Right kidney (tissue), 1 donor: Measurements from ENCODE around the gene PPP1R14B.
A peak's percentile ranks its signal among the peaks of the same experiment; 100 is the strongest.

ENCODE experiments used
- DNase-seq: peaks from one replicate; pipeline ENCODE4 v3.0.0-alpha.2; 2016

The PPP1R14B gene

DNA sequence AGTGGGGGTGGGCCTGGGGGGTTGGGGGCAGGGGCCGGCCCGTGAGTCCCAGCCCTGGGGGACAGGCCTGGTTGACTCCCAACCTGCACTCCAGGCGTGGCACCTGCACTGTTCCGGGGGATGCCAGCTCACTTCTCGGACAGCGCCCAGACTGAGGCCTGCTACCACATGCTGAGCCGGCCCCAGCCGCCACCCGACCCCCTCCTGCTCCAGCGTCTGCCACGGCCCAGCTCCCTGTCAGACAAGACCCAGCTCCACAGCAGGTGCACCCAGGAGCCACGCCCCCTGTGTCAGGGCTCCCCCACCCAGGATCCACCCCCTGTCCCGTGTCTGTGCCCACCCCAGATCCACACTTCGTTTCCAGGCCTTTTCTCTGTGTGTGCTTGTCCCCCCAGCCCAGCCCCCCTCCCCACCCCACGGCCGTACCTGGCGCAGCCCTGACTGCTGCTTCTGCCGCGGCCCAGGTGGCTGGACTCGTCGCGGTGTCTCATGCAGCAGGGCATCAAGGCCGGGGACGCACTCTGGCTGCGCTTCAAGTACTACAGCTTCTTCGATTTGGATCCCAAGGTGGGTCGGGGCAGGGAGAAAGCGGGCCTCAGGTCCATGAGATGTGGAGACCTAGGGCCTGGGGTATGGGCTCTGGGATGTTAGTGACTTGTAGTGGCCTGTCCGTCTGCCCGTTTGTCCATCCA is 35.4 kb downstream of the PPP1R14B start:
- DNase-seq, result no peak

- no peak for DNase-seq
Measured at GRCh38 chr11:64210301-64211020, 36.3 kb downstream of the PPP1R14B start.

DNA sequence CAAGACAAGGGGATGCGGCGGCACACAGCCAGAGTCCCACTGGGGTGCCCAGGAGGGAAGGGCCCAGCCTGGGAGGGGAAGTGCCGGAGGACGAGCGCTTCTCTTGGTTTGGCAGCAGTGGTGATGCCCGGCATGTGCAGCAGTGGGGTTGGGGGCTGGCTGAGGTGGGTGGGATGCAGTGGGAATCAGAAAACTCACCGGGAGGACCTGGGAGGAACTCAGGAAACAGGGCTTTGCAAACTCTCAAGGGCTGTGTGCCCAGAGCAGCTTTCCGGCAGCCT is 37.2 kb downstream of the PPP1R14B start:
- no peak for DNase-seq

GRCh38 chr11:64208796-64209562 is 37.8 kb downstream of the PPP1R14B start:
- DNase-seq, result no peak

GRCh38 chr11:64208086-64208795 is 38.5 kb downstream of the PPP1R14B start:
- no peak for DNase-seq

- peak; percentile 53 for DNase-seq
Measured at GRCh38 chr11:64207256-64208085, 39.3 kb downstream of the PPP1R14B start.

GRCh38 chr11:64206457-64207255 is 40.1 kb downstream of the PPP1R14B start, which contains the start of gene FERMT3:
TSS of gene FERMT3 (plus strand) at chr11:64206721. CDS start at chr11:64207365, 644 bp downstream.
- no peak for DNase-seq

DNA sequence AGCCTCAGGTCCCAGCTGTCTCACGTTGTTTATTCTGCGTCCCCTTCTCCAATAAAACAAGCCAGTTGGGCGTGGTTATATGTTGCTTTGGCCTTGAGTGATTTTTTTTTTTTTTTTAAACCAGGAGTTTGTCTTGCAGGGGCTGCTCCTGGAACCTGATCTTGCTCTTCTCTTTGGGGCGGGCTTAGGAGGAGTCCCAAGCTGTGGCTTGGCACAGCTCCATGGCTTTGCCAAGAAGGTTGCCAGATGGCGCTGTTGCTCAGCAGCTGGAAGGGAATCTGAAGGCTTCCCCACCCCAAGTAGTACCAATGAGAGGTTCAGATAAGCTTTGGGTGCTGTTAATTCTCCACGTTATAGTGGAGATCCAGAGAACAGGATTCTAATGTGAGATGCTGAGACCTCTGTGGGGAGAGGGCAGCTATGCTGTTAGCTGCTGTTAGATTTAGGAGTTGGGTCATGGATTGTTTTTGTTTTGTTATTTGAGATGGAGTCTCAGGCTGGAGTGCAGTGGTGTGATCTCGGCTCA is 42.2 kb downstream of the PPP1R14B start:
- DNase-seq, result peak; percentile 65

DNA sequence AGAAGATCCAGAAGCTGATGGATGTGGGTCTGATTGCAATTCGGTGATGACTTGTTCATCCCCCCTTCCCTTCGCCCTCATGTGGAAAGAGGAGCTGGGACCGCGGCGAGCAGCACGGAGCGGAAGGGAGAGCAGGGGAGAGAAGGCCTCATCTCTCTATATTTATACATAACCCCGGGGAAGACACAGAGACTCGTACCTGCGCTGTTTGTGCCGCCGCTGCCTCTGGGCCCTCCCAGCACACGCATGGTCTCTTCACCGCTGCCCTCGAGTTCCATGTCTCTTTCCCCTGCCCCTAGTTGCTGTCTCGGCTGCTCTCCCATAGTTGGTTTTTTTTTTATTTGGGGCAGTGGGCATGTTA is 42.7 kb downstream of the PPP1R14B start:
- no peak for DNase-seq

DNA sequence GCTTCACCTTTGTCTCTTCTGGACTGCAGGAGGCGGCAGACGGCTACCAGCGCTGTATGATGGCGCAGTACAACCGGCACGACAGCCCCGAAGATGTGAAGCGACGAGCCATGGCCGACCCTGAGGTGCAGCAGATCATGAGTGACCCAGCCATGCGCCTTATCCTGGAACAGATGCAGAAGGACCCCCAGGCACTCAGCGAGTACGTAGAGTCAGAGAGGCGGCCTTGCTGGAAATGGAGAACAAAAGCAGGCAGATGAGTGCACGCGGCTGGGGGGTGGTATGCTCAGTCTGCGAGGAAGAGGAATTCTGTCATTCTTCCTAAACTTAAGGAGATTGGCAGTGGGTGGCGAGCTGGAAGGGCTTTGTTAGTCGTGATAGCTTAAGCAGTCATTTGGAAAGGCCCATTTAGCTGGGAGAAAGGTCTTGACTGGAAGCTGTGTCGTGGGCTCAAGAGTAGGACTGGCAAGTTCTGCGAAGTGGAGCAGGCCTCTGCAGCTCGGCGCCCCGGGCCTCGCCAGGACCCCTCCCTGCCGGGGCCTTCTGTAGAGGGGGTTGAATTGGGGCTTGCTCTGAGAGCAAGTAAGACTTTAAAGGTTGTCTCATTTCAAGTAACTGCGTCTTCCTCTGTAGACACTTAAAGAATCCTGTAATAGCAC is 43.2 kb downstream of the PPP1R14B start:
- DNase-seq, result no peak

- DNase-seq, result no peak
Measured at GRCh38 chr11:64202992-64203391, 43.8 kb downstream of the PPP1R14B start.

DNA sequence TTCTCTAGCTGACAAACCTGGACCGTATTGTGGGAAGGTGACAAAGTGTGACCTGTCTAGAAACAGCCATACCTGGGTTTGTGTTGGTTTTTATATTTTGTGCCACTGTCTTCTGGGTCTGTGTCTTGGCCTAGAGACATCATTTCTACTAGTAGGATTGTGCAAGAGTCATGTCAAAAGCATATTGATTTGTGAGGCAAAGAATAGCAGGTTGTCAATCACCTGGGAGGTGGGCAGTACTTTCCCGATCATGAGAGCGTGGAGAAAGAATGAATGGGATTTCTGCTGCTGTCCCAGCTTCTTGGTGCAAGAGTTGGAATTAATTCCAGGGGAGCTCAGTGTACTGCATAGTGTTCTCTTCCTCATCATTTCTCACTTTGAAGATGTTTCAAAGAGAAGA is 45.2 kb downstream of the PPP1R14B start:
- DNase-seq, result no peak

- no peak for DNase-seq
Measured at GRCh38 chr11:64198511-64198910, 48.2 kb downstream of the PPP1R14B start.

GRCh38 chr11:64196626-64197025 is 50.1 kb downstream of the PPP1R14B start:
- no peak for DNase-seq
